Panc1 (cell line): ENCODE data around the gene PKNOX2. TPM values are rescaled to one million over a fixed set of nuclear protein-coding genes. Genes with fewer than 3 reads are reported as not detected.

ENCODE experiments used
- ATAC-seq: fragments of 200-7000 bp; cut with Tn5 transposase; 2 replicates; pipeline ENCODE4 v1.9.1; 2020; ENCODE audit warnings: mild to moderate bottlenecking, moderate library complexity
- BruUV-seq: library from RNA; stranded (reverse); fragments of 400-500 nt; replicated peaks from 2 replicates; lab custom pipeline; 2021; lab: Mats Ljungman, UMichigan
- CTCF ChIA-PET: fragments of 300-600 bp; sonication (Branson Sonifier 250); formaldehyde crosslinking; loops from one replicate; lab custom pipeline; 2022; ENCODE audit warnings: antibody characterized with exemption; lab: Charles Lee
- POLR2A ChIA-PET: fragments of 300-600 bp; sonication (Branson Sonifier 250); formaldehyde crosslinking; loops from one replicate; lab custom pipeline; 2022; ENCODE audit warnings: antibody characterized with exemption; lab: Charles Lee
- DNase-seq: peaks from one replicate; pipeline ENCODE4 v3.0.0-alpha.2; 2010; ENCODE audit warnings: low read depth, low spot score
- H3K27ac ChIP-seq: 2 replicates; pipeline ENCODE4 v1.5.1; 2011; ENCODE audit warnings: mild to moderate bottlenecking, low read length, inconsistent platforms
- H3K27me3 ChIP-seq: fragments of 200-500 bp; sonication (Bioruptor generic); 2 replicates; pipeline ENCODE4 v1.6.0; 2014; ENCODE audit warnings: low read length, inconsistent platforms; ENCODE audit not compliant: control insufficient read depth, insufficient read depth
- H3K36me3 ChIP-seq: fragments of 200-500 bp; sonication (Bioruptor generic); 2 replicates; pipeline ENCODE4 v1.5.1; 2014; ENCODE audit warnings: inconsistent platforms, mild to moderate bottlenecking, low read length, moderate library complexity; ENCODE audit not compliant: control insufficient read depth, insufficient read depth
- H3K4me1 ChIP-seq: 2 replicates; pipeline ENCODE4 v1.5.1; 2011; ENCODE audit warnings: inconsistent platforms, mild to moderate bottlenecking, low read length, moderate library complexity; ENCODE audit not compliant: control insufficient read depth, insufficient read depth
- H3K4me3 ChIP-seq, 2 experiments: 2 replicates each; pipeline ENCODE4 v1.5.1; 2011 to 2012; ENCODE audit warnings: low read depth in 2 of 2, low read length in 2 of 2, mild to moderate bottlenecking in 2 of 2, inconsistent platforms in 1 of 2, moderate library complexity in 1 of 2
- H3K9me3 ChIP-seq: fragments of 200-500 bp; sonication (Bioruptor generic); 2 replicates; pipeline ENCODE4 v1.5.1; 2014; ENCODE audit warnings: low read depth, mild to moderate bottlenecking, inconsistent platforms, low read length, moderate library complexity; ENCODE audit not compliant: control insufficient read depth, insufficient read depth
- CTCF ChIP-seq: fragments of 450-650 bp; IDR thresholded peaks from 2 replicates; pipeline ENCODE4 v1.5.1; 2017; ENCODE audit warnings: mild to moderate bottlenecking
- POLR2AphosphoS5 ChIP-seq: IDR thresholded peaks from 2 replicates; pipeline ENCODE4 v1.6.1; 2012; ENCODE audit warnings: mild to moderate bottlenecking, low read depth, low read length, moderate library complexity
- SIN3A ChIP-seq: IDR thresholded peaks from 2 replicates; pipeline ENCODE4 v1.6.1; 2012; ENCODE audit warnings: low read depth, mild to moderate bottlenecking, low read length, moderate library complexity, borderline replicate concordance; ENCODE audit not compliant: insufficient read depth
- TCF7L2 ChIP-seq: IDR thresholded peaks from 2 replicates; pipeline ENCODE4 v1.6.1; 2011; ENCODE audit warnings: mild to moderate bottlenecking, low read depth, low read length, inconsistent platforms
- in situ Hi-C: cut with HindIII; loops from 2 replicates; pipeline ENCODE4 v1.10.0; 2016; ENCODE audit warnings: low sequenced_read_pairs, low pct_unique_long_range_greater_than_20kb
- intact Hi-C: fragments of 100-400 bp; cut with micrococcal nuclease; formaldehyde crosslinking; loops from one replicate; pipeline ENCODE4 v1.10.0; 2022; ENCODE audit not compliant: unreplicated experiment
- total RNA-seq: library from RNA; stranded (reverse); gene quantifications from one replicate; pipeline ENCODE4 v1.2.1, GENCODE V29; 2021; ENCODE audit not compliant: unreplicated experiment
- TF ChIP-seq, protein P1 (sequence below), 2 experiments: IDR thresholded peaks; 2 replicates each; pipeline ENCODE4 v1.6.1; 2011 to 2012; ENCODE audit warnings: low read depth in 2 of 2, control low read depth in 1 of 2, low read length in 1 of 2, mild to moderate bottlenecking in 1 of 2, moderate library complexity in 1 of 2; ENCODE audit not compliant: insufficient read depth in 1 of 2

Gene PKNOX2
- total RNA-seq, 1 experiment from 2014 or later: not detected

- ATAC-seq (no peak), DNase-seq (no peak)
- H3K9me3 ChIP-seq: no peaks in the 10 kb centered on the region
- in situ Hi-C loops: no loop called here
- no TSS peak for BruUV-seq
- intact Hi-C loops: no loop called here
- H3K27me3 ChIP-seq: peaks cover 13% of the 10 kb centered on the region
- TF ChIP-seq POLR2AphosphoS5 (no peak), TCF7L2 (no peak), CTCF (no peak), SIN3A (no peak)
- TF ChIP-seq, protein P1, sequence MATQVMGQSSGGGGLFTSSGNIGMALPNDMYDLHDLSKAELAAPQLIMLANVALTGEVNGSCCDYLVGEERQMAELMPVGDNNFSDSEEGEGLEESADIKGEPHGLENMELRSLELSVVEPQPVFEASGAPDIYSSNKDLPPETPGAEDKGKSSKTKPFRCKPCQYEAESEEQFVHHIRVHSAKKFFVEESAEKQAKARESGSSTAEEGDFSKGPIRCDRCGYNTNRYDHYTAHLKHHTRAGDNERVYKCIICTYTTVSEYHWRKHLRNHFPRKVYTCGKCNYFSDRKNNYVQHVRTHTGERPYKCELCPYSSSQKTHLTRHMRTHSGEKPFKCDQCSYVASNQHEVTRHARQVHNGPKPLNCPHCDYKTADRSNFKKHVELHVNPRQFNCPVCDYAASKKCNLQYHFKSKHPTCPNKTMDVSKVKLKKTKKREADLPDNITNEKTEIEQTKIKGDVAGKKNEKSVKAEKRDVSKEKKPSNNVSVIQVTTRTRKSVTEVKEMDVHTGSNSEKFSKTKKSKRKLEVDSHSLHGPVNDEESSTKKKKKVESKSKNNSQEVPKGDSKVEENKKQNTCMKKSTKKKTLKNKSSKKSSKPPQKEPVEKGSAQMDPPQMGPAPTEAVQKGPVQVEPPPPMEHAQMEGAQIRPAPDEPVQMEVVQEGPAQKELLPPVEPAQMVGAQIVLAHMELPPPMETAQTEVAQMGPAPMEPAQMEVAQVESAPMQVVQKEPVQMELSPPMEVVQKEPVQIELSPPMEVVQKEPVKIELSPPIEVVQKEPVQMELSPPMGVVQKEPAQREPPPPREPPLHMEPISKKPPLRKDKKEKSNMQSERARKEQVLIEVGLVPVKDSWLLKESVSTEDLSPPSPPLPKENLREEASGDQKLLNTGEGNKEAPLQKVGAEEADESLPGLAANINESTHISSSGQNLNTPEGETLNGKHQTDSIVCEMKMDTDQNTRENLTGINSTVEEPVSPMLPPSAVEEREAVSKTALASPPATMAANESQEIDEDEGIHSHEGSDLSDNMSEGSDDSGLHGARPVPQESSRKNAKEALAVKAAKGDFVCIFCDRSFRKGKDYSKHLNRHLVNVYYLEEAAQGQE (IDR thresholded peaks at IDR 0.05; ENCODE audit: insufficient read depth in 1 of 2, low read depth in 2 of 2, low read length in 1 of 2): no peak
- H3K4me3 ChIP-seq: no peak overlapping the region
- ChIA-PET CTCF (no interaction called here), POLR2A (no interaction called here)
- no peaks in the 10 kb centered on the region for H3K36me3 ChIP-seq
- H3K4me1 ChIP-seq: peaks cover 15% of the 10 kb centered on the region
- no peak overlapping the region for H3K27ac ChIP-seq
Observed at GRCh38 chr11:125297346-125297915, 132.9 kb downstream of the PKNOX2 start.

GRCh38 chr11:125299061-125299615 lies 134.6 kb downstream of the PKNOX2 start:
- peaks cover 19% of the 10 kb centered on the region for H3K4me1 ChIP-seq
- H3K27ac ChIP-seq: no peak overlapping the region
- no peak overlapping the region for H3K4me3 ChIP-seq
- no peak for DNase-seq
- ATAC-seq: no peak
- no peaks in the 10 kb centered on the region for H3K36me3 ChIP-seq
- TF ChIP-seq POLR2AphosphoS5 (no peak), SIN3A (no peak), CTCF (no peak), TCF7L2 (no peak)
- TF ChIP-seq, protein P1 (IDR thresholded peaks at IDR 0.05; ENCODE audit: insufficient read depth in 1 of 2, low read depth in 2 of 2, low read length in 1 of 2): no peak
- BruUV-seq: no TSS peak
- H3K9me3 ChIP-seq: no peaks in the 10 kb centered on the region
- H3K27me3 ChIP-seq: peaks cover 4% of the 10 kb centered on the region; the same call in 1 of the 2 replicates
- ChIA-PET POLR2A (no interaction called here), CTCF (interaction anchor here (0.9 kb wide), 1 partner anchor 47 kb away, joined by 3 read pairs; no protein-coding TSS in a partner anchor)
- in situ Hi-C loops: no loop called here
- intact Hi-C loops: no loop called here
